Activated CD4-positive, alpha-beta T cell treated with anti-CD3 and anti-CD28 coated beads, Interleukin-2, Interleukin-6, amounts not matched to agents 100 ng/mL and 50 ng/mL, durations not matched to agents 16 hours and 8 hours (primary cell): ENCODE data around the gene SNX25.

Experiments used
- DNase-seq: peaks from one replicate; pipeline ENCODE4 v3.0.0-alpha.2; 2020

The SNX25 gene

GRCh38 chr4:185383451-185383850 is 174.1 kb downstream of the SNX25 start:
- no peak for DNase-seq

- no peak for DNase-seq
Observed at GRCh38 chr4:185384061-185384460, 174.7 kb downstream of the SNX25 start.

DNA sequence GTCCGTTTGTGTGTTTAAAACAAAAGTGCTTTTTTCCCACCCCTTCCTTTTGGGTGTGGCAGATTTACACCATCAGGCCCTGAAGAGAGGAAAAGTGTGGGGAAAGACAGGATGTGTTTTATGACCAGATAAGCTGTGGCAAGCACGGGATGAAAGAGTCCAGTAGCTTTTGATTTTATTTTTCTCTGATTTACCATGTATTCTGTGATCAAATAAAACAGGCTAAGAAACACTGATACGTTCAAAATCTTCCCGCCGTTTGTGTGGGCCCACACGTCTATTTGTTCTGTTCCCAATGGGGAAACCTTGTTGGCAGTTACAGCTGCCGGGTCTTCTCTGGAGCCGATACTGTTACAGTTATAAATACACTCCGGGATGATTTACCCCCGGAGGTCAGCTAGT is 175.5 kb downstream of the SNX25 start:
- no peak for DNase-seq

DNA sequence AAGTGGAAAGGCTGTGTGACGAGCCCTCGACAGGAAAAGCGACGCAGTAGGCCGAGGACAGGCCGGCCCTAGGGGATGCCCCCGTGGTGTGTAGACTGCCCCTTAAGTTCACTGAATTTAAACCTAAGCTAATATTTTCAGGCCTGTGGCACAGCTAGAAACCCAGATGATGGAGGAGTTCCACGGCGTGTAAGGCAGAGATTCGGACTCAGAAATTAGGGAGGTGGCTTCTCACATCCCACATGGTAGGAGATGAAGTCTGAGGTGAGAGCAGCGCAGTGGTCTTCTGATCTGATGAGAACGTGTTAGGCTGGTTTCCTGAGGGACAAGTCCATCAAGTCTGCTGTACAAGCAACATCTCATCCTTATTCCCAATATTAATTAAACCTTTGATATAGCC is 178.6 kb downstream of the SNX25 start:
- no peak for DNase-seq

DNA sequence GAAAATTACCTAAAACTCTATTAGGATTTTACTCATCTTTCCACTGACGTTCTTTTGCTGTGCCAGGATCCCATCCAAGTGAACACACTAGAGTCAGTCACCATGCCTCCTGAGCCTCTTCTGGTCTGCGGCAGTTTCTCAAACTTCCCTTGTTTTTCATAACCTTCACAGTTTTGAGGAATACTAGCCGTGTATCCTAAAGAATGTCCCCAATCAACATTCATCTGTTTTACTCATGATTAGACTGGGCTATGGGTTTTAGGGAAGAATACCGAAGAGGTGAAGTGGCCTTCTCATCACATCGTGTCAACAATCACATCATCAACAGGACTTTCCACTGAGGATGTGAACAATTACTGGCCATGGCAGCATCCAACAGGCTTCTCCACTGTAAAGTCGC is 181.5 kb downstream of the SNX25 start:
- DNase-seq, result no peak

DNA sequence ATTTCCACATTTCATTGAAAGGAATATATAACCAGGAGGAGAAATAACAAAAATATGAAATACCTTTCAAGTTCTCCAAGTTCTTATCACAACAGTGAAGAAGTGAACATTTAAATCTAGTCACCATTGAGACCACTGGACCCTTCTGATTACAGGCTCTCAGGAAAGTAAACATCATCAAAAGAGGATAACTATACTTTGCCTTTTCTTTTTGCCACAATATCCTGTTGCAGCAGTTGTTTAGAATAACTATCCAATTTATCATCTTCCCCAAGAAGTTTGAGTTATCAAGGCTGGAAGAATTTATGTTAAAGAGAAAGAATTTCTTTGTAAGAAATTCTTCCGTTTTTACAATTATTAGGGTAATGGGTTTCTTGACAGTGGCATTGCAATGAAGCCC is 182.8 kb downstream of the SNX25 start:
- DNase-seq, result no peak

DNA sequence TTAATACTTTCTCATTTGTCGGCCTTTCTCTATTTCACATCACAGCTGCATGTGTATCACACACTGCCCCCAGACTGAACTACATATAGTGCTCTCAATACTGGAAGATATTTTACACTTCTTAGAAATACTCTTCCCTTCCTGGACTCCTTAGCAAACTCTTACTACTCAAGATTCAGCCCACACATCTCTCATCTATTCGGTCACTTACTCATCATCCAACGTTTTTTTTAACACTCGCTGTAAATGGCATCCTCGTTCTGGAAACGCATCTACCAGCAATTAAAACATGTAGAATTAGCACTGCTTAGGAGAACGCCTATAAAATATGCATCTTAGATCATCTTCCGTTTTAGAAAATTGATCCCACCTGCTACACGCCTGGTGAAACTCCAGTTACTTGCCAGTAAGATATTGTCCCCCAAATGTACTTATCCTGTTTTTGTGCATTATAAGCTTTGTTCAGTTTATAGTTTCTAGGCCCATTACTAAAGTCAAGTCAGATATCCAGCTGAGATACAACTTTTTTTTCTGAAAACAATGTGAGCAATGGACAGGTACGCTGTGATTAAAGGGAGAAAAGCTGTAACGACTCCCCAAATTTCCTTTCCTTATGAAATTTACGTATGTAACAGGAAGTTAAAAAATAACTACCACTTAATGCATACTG is 185.3 kb downstream of the SNX25 start:
- DNase-seq, result peak; percentile 62

DNA sequence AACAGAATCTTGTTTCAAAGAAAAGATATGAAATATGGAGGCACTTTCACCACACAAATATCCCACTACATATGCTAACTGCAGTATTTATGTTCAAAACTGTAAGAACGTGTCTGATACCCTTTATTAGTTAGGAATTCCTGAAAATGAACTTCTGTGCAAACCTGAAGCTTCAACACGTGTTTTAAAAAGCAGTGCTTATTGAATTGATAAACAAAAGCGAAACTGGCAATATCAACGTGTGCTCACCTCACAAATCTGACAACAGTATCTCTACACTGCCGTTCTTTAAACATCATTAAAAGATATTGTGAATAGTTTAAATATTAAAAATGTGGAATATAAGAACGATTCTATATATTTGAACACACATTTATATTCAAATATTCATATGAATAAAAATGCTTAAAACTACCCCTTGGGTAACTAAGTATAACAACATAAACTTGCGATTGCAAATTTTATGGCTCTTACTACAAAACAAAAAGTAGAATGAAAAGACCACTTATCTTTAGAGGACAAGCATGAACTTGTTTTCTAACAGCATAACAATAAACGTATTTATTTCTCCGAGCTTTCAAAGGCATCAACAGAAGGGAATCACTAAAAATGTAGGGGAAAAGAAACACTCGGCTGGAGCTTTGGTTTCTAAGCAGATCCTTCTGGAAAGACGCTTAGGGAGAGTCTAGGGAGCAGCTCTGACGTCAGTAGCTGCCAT is 186.0 kb downstream of the SNX25 start, which contains the start of gene LRP2BP:
Gene LRP2BP, minus strand, starts transcription at position 687 of the 718 bp plus-strand sequence. CDS start 17,738 bp downstream, outside the sequence.
- peak; percentile 26 for DNase-seq

DNA sequence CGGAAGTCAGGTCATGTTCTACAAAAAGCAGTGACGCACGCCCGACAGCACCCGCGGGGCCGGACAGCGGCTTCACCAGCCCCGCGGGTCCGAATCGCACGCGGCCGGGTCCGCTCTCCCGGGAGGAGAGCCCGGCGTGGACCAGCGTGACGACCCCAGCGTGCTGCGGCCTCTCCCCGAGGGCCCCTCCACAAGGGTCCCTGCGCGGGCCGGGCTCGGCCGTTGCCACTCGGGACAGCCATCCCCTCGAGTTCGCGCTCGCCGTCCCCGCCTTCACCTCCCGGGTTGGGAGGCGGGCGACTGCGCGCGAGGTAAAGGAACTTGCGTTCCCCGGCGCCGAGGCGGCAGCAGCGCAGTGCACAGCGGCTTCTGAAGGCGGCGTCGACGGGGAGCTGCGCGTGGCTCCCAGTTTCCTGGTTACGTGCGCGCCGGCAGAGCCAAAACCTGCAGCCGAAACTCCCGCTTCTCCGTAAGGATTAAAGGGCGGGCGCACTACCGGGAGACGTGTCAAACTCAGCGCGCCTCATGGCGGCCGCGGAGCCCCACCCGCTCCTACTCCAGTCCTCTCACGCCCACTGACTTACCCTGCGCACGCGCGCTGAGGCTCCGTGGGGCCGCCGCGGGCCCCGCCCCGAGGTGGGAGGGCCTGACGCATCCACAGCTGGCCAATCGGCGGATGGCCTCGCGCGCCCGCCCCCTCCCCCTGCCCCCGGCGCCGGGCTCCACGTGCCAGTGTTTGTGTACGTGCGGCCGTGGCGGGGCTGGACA is 186.7 kb downstream of the SNX25 start:
- DNase-seq, result peak; percentile 98

DNA sequence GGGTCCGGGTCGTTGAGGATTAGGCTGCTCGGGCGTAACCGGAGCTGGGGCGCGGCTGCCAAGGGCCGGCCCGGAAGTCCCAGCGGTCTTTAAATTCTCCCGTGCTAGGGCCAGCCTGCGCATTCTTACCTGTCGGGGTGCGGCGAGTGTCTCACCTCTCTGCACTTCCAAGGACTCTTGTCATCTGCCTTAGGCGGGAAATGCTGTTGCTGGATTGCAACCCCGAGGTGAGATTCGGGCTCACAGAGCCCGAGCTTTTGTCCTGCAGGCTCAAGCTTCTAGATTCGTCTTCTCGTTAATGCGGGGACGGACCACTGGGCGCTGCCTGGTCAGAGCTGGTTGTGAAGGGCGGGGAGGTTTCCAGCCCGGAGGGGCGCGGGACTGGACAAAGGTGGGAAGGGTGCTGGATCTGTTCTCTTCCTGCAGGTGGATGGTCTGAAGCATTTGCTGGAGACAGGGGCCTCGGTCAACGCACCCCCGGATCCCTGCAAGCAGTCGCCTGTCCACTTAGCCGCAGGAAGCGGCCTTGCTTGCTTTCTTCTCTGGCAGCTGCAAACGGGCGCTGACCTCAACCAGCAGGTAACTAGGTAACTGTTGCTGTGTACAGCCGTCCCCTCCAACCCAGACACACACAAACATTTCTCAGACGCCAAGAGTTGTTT is 187.5 kb downstream of the SNX25 start, which contains the start of gene ANKRD37:
Gene ANKRD37, plus strand, starts transcription at position 118 of the 662 bp plus-strand sequence. Its CDS starts 83 bp downstream, at position 201.
- no peak for DNase-seq

DNA sequence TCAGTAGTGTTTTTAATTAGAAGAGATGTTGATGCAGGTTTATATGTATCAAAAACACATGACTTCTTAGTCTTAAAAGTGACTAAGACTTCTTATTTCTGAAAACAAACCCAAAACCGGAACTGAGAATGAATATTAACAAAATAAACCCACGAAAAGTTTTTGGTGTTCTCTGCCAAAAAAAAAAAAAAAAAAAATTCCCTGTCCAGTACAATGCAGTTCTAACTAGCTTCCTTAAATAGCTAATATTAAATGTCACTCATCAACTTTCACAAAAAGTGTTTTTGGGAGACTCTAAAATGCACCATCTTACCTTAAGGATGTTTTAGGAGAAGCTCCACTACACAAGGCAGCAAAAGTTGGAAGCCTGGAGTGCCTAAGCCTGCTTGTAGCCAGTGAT is 189.2 kb downstream of the SNX25 start:
- DNase-seq, result no peak

GRCh38 chr4:185399466-185399865 is 190.1 kb downstream of the SNX25 start:
- DNase-seq, result no peak

- no peak for DNase-seq
Observed at GRCh38 chr4:185404031-185404430, 194.6 kb downstream of the SNX25 start.

DNA sequence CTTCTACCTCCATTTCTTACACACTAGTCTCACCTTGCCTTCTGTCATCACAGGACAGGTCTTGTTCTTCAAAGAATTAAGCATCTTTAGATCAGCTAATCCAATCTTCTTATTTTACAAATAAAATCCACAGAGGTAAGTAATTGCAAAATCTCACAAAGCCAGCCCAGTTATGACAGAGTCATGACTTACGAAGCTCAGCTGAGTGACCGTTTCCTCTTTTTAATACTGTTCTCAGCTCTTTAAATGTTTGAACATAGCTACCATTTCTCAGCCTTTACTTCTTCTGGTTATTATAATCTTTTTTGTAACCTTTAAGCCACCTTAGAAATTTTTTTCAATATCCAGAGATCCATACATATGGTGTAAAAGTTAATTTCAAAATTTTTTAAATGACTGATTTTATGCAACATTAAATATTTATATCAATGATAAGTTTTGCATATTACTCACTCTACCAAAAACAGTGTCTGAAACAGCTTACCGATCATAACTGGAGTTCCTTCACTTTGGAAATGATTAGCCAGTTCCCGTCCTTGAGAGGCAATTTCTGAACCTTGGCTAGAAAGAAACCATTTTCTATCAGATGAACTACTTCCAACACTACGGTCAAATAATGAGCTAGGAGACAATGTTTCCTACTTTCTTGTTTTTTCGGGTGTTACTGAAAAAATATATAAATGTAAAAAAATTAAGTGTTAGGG is 196.1 kb downstream of the SNX25 start:
- peak; percentile 54 for DNase-seq

GRCh38 chr4:185408432-185408831 is 199.0 kb downstream of the SNX25 start:
- DNase-seq, result no peak

DNA sequence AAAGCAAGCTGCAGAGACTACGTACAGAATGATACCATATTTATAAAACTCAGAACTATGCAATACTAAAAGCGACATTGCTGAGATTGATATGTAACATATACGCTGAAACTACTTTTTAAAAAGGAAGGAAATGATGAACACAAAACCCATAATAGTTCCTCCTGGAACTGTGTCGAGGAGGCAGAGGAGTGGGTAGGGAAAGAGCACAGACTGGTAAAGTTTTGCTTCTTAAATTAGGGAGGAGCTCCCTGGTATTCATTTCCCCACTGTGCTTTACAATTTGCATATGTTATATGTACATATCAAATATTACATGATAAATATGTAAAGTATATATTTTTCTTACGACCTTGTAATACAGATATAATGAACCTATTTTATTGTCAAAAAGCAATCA is 202.5 kb downstream of the SNX25 start:
- no peak for DNase-seq

DNA sequence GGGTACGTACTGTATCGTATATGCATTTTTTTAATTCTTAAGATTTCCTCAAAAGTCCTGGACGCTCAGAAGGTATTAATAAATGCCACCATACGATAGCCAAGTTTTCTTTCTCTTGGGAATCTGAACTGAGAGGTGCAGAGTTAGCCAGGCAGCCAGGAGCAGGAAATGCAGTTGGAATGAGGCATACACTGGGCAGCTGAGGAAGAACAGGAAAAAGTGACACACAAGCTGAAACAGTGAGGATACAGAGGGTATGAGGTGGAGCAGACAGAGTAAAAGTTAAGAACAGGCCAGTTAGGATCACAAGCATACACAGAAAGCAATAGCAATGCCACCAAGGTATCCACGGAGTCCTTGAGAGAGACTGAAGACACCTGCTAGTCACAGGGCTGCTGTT is 203.0 kb downstream of the SNX25 start:
- no peak for DNase-seq
